Measurements from ENCODE around the gene FAM98C. TPM values are rescaled to one million over a fixed set of nuclear protein-coding genes. Genes with fewer than 3 reads are reported as not detected.

FAM98C gene
- total and polyA plus RNA-seq, 4 experiments from 2014 or later = 18.2 to 53.8 (median 37.7) TPM

DNA sequence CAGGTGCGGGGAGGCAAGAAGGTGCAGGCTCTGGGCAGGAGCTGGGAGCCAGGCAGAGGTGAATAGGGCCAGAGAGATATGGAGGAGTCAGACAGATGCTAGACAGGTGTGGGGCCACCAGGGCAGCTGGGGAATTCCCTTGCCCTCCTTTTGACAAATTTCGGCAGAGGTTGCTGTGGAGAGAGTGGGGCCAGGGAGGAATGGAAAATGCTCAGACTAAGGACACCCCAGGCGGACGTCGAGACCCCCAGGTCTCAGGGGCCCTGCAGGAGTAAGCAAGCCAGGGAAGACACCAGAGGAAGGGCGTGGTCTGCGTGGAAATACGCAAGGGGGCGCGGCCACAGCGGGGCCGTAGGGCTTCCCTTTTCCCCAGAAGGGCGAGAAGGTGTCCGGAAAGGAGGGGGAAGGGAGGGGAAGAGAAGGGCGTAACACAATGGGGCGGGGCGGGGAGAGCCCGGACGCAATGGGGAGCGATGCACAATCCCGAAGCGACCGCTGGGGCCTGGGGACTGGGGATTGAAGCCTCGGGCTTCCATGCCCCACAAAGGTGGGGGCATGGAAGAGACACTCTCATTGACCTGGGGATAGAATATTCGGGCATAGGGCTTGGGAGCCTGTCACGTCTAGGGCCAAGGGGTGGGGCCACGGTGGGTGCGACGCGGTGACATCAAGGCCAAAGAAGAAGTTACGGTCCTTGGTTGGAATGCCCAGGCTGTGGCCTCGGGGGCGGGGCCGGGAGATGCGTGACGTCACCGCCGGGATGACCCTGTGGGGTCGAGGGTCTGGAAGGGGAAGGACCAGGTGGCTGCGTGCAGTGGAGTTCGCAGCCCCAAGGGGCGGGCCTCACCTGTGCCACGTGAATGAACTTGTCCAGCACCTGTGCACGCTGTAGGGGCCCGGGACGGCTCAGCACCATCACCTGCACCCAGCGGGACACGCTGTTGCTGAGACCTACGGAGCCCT lies 14.9 kb downstream of the FAM98C start:
- CTCF ChIA-PET (ENCODE audit: partially characterized antibody) = interaction anchor here (2.2 kb wide), 1 partner anchor 14 kb away, joined by 8 read pairs; the partner anchor contains the start of gene FAM98C
- intact Hi-C loops (cut with micrococcal nuclease) = no loop called here
- POLR2A ChIA-PET (ENCODE audit: partially characterized antibody) = no interaction called here
- H3K36me3 ChIP-seq (ENCODE audit: insufficient read depth, low read length) = no peaks in the 10 kb centered on the region
- H3K27me3 ChIP-seq (ENCODE audit: insufficient read depth, low read length) = no peaks in the 10 kb centered on the region
- Mint-ChIP-seq H3K27ac (peak overlapping the region; percentile 82 to 96 (median 92)), H3K4me1 (peaks cover 18 to 29% (median 22%) of the 10 kb centered on the region in 4 donors), H3K9me3 (peaks cover 0 to 1% (median 0%) of the 10 kb centered on the region in 8 donors), H3K4me3 (peak overlapping the region; percentile 78 to 90 (median 86)), H3K36me3 (peaks cover 0 to 2% of the 10 kb centered on the region in 2 donors), H3K27me3 (peaks cover 0 to 2% of the 10 kb centered on the region in 2 donors)
- no peaks in the 10 kb centered on the region for H3K9me3 ChIP-seq (ENCODE audit: control insufficient read depth in 1 of 2, low read length in 2 of 2)
- peak; percentile 29 to 60 (median 42) for DNase-seq
- peak overlapping the region; percentile 52 for H3K27ac ChIP-seq (ENCODE audit: low read depth, low read length)
- peaks cover 20% of the 10 kb centered on the region for H3K4me1 ChIP-seq (ENCODE audit: insufficient read depth, low read length)
- peak overlapping the region; percentile 17 to 58 for H3K4me3 ChIP-seq (ENCODE audit: low read length in 2 of 2)

DNA sequence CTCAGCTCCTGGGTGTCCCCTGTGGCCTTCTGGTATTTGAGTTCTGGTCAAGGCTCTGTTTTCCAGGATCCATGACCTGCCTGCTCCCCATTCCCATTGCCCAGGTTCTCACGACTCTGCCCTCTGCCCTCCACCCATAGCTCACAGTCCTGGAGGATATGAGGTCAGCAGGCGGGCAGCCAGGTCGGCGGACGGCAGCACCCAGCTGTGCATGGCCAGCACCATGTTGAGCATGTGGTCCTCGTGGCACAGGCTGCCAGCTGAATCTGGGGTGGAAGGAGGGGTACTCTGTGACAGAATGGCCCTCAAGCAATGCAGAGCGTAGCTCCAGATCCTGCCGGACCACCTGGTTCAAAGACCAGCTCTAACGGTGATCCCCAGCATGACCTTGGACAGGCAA lies 18.0 kb downstream of the FAM98C start:
- Histone ChIP-seq H3K4me1 (ENCODE audit: insufficient read depth, low read length) (peaks cover 26% of the 10 kb centered on the region), H3K36me3 (ENCODE audit: insufficient read depth, low read length) (no peaks in the 10 kb centered on the region), H3K27ac (ENCODE audit: low read depth, low read length) (no peak overlapping the region), H3K27me3 (ENCODE audit: insufficient read depth, low read length) (no peaks in the 10 kb centered on the region), H3K4me3 (ENCODE audit: low read length in 2 of 2) (no peak overlapping the region), H3K9me3 (ENCODE audit: control insufficient read depth in 1 of 2, low read length in 2 of 2) (no peaks in the 10 kb centered on the region)
- peaks cover 0 to 2% of the 10 kb centered on the region in 2 donors for H3K36me3 Mint-ChIP-seq
- H3K9me3 Mint-ChIP-seq = peaks cover 0 to 1% (median 0%) of the 10 kb centered on the region in 8 donors
- intact Hi-C loops (cut with micrococcal nuclease) = no loop called here
- peaks cover 18 to 29% (median 25%) of the 10 kb centered on the region in 4 donors for H3K4me1 Mint-ChIP-seq
- POLR2A ChIA-PET (ENCODE audit: partially characterized antibody) = no interaction called here
- CTCF ChIA-PET (ENCODE audit: partially characterized antibody) = interaction anchor here (1.3 kb wide), 1 partner anchor 18 kb away, joined by 3 read pairs; the partner anchor contains the start of gene FAM98C
- DNase-seq = no peak
- H3K27ac Mint-ChIP-seq = no peak overlapping the region
- no peak overlapping the region for H3K4me3 Mint-ChIP-seq
- peaks cover 0 to 3% of the 10 kb centered on the region in 2 donors for H3K27me3 Mint-ChIP-seq

DNA sequence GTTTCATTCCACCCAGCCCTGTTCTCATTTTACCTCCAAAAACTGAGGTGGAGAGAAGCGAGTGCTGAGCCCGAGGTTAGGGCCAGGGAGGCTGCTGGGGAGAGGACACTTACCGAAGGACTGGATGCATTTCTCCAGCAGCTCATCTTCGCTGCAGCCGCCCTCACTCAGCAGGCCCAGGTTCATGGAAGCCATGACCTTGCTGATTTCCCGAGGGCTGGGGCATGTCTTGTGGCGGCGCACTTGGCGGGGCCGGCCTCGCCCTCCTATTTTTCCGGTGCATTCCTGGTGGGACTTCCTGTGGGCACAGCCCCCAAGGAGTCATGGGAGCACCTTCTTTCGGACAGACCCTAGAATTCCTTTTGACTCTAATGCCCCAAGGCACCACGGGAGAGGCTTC lies 19.0 kb downstream of the FAM98C start:
- Histone ChIP-seq H3K4me1 (ENCODE audit: insufficient read depth, low read length) (peaks cover 32% of the 10 kb centered on the region), H3K27ac (ENCODE audit: low read depth, low read length) (no peak overlapping the region), H3K36me3 (ENCODE audit: insufficient read depth, low read length) (no peaks in the 10 kb centered on the region), H3K4me3 (ENCODE audit: low read length in 2 of 2) (no peak overlapping the region), H3K27me3 (ENCODE audit: insufficient read depth, low read length) (no peaks in the 10 kb centered on the region), H3K9me3 (ENCODE audit: control insufficient read depth in 1 of 2, low read length in 2 of 2) (no peaks in the 10 kb centered on the region)
- intact Hi-C loops (cut with micrococcal nuclease) = no loop called here
- peaks cover 0 to 6% of the 10 kb centered on the region in 2 donors for H3K27me3 Mint-ChIP-seq
- no peak overlapping the region for H3K27ac Mint-ChIP-seq
- peaks cover 0 to 2% of the 10 kb centered on the region in 2 donors for H3K36me3 Mint-ChIP-seq
- POLR2A ChIA-PET (ENCODE audit: partially characterized antibody) = no interaction called here
- peaks cover 0 to 1% (median 0%) of the 10 kb centered on the region in 8 donors for H3K9me3 Mint-ChIP-seq
- no peak for DNase-seq
- CTCF ChIA-PET (ENCODE audit: partially characterized antibody) = no interaction called here
- H3K4me3 Mint-ChIP-seq = no peak overlapping the region
- H3K4me1 Mint-ChIP-seq = peaks cover 21 to 35% (median 28%) of the 10 kb centered on the region in 4 donors

DNA sequence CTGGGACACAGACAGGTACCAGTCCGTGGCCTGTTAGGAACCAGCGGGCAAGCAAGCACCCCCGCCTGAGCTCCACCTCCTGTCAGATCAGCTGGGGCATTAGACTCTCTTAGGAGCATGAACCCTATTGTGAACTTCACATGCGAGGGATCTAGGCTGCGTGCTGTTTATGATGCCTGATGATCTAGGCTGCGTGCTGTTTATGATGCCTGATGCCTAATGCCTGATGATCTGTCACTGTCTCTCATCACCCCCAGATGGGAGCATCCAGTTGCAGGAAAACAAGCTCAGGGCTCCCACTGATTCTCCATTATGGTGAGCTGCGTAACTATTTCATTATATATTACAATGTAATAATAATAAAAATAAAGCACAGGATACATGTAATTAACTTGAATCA lies 19.5 kb downstream of the FAM98C start:
- intact Hi-C loops (cut with micrococcal nuclease) = no loop called here
- ChIA-PET CTCF (ENCODE audit: partially characterized antibody) (no interaction called here), POLR2A (ENCODE audit: partially characterized antibody) (no interaction called here)
- H3K4me1 Mint-ChIP-seq = peaks cover 18 to 35% (median 26%) of the 10 kb centered on the region in 4 donors
- no peaks in the 10 kb centered on the region for H3K27me3 ChIP-seq (ENCODE audit: insufficient read depth, low read length)
- no peak overlapping the region for H3K4me3 ChIP-seq (ENCODE audit: low read length in 2 of 2)
- peaks cover 0 to 1% (median 0%) of the 10 kb centered on the region in 8 donors for H3K9me3 Mint-ChIP-seq
- H3K9me3 ChIP-seq (ENCODE audit: control insufficient read depth in 1 of 2, low read length in 2 of 2) = no peaks in the 10 kb centered on the region
- H3K4me3 Mint-ChIP-seq = no peak overlapping the region
- no peaks in the 10 kb centered on the region for H3K36me3 ChIP-seq (ENCODE audit: insufficient read depth, low read length)
- no peak overlapping the region for H3K27ac ChIP-seq (ENCODE audit: low read depth, low read length)
- H3K4me1 ChIP-seq (ENCODE audit: insufficient read depth, low read length) = peaks cover 32% of the 10 kb centered on the region
- DNase-seq = no peak
- peaks cover 0 to 8% of the 10 kb centered on the region in 2 donors for H3K27me3 Mint-ChIP-seq
- H3K36me3 Mint-ChIP-seq = peaks cover 0 to 2% of the 10 kb centered on the region in 2 donors
- H3K27ac Mint-ChIP-seq = no peak overlapping the region

DNA sequence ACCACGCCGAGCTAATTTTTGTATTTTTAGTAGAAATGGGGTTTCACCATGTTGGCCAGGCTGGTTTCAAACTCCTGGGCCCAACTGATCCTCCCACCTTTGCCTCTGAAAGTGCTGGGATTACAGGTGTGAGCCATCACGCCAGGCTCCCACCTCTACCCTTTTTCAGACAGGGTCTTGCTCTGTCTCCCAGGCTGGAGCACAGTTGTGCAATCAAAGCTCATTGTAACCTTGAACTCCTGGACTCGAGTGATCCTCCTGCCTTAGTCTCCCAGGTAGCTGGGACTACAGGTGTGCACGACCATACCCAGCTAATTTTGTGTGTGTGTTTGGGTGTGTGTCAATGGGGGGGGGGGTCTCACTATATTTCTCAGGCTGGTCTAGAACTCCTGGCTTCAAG lies 21.4 kb downstream of the FAM98C start:
- H3K36me3 Mint-ChIP-seq = no peaks in the 10 kb centered on the region
- ChIA-PET CTCF (ENCODE audit: partially characterized antibody) (no interaction called here), POLR2A (ENCODE audit: partially characterized antibody) (no interaction called here)
- Histone ChIP-seq H3K36me3 (ENCODE audit: insufficient read depth, low read length) (no peaks in the 10 kb centered on the region), H3K4me1 (ENCODE audit: insufficient read depth, low read length) (peaks cover 26% of the 10 kb centered on the region), H3K27me3 (ENCODE audit: insufficient read depth, low read length) (no peaks in the 10 kb centered on the region), H3K27ac (ENCODE audit: low read depth, low read length) (no peak overlapping the region), H3K4me3 (ENCODE audit: low read length in 2 of 2) (no peak overlapping the region), H3K9me3 (ENCODE audit: control insufficient read depth in 1 of 2, low read length in 2 of 2) (no peaks in the 10 kb centered on the region)
- intact Hi-C loops (cut with micrococcal nuclease) = no loop called here
- no peak overlapping the region for H3K27ac Mint-ChIP-seq
- DNase-seq = no peak
- H3K27me3 Mint-ChIP-seq = peaks cover 2 to 13% of the 10 kb centered on the region in 2 donors
- H3K4me1 Mint-ChIP-seq = peaks cover 11 to 29% (median 21%) of the 10 kb centered on the region in 4 donors
- H3K4me3 Mint-ChIP-seq = no peak overlapping the region
- peaks cover 0 to 1% (median 0%) of the 10 kb centered on the region in 8 donors for H3K9me3 Mint-ChIP-seq

DNA sequence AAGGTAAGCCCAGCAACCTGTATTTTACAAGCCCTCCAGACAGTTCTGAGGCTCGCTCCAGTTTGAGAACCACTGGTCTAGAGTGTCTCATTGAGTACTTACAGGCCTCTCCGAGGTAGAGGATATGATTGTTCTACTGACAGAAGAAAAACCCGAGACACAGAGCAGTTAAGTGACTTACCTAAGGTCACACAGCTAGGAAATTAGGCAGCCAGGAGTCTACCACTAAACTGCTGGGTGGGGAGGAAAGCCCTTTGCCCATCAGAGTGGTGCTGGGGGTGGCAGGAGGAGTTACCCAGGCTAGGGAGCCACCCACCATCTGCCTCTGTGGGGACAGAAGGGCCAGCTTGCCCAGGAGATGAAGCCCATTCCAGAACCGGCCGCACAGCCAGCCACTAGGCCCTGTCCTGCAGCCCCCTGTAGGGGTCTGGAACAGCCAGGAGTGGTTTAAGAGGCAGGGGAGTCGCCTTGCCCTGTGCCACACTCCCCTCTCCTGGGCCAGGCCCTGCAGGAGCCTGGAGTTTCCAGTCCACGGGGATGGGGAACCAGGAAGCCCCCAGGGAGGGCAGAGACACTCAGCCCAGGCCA lies 22.4 kb downstream of the FAM98C start:
- H3K4me3 Mint-ChIP-seq = peak overlapping the region in 2 of 8 donors; percentile 3 to 29
- peaks cover 30% of the 10 kb centered on the region for H3K4me1 ChIP-seq (ENCODE audit: insufficient read depth, low read length)
- ChIA-PET CTCF (ENCODE audit: partially characterized antibody) (interaction anchor here (0.9 kb wide), 1 partner anchor 22 kb away, joined by 5 read pairs; the partner anchor contains the start of gene FAM98C), POLR2A (ENCODE audit: partially characterized antibody) (interaction anchor here (0.7 kb wide), 1 partner anchor 193 kb away, joined by 3 read pairs; the partner anchor contains the start of gene MAP4K1)
- H3K27ac Mint-ChIP-seq = peak overlapping the region in 3 of 7 donors; percentile 53 to 69 (median 62)
- H3K4me1 Mint-ChIP-seq = peaks cover 14 to 33% (median 22%) of the 10 kb centered on the region in 4 donors
- DNase-seq = no peak
- peaks cover 2 to 11% of the 10 kb centered on the region in 2 donors for H3K27me3 Mint-ChIP-seq
- no peak overlapping the region for H3K4me3 ChIP-seq (ENCODE audit: low read length in 2 of 2)
- H3K27me3 ChIP-seq (ENCODE audit: insufficient read depth, low read length) = no peaks in the 10 kb centered on the region
- intact Hi-C loops (cut with micrococcal nuclease) = no loop called here
- H3K9me3 ChIP-seq (ENCODE audit: control insufficient read depth in 1 of 2, low read length in 2 of 2) = no peaks in the 10 kb centered on the region
- no peaks in the 10 kb centered on the region for H3K36me3 Mint-ChIP-seq
- H3K36me3 ChIP-seq (ENCODE audit: insufficient read depth, low read length) = no peaks in the 10 kb centered on the region
- no peak overlapping the region for H3K27ac ChIP-seq (ENCODE audit: low read depth, low read length)
- peaks cover 0 to 1% (median 0%) of the 10 kb centered on the region in 8 donors for H3K9me3 Mint-ChIP-seq

All from CD4-positive, alpha-beta memory T cell (primary cell).